Measurements from ENCODE around the gene KCNA5. TPM values are rescaled to one million over a fixed set of nuclear protein-coding genes. Genes with fewer than 3 reads are reported as not detected.

The KCNA5 gene
- total RNA-seq, 1 experiment from 2014 or later, result not detected

DNA sequence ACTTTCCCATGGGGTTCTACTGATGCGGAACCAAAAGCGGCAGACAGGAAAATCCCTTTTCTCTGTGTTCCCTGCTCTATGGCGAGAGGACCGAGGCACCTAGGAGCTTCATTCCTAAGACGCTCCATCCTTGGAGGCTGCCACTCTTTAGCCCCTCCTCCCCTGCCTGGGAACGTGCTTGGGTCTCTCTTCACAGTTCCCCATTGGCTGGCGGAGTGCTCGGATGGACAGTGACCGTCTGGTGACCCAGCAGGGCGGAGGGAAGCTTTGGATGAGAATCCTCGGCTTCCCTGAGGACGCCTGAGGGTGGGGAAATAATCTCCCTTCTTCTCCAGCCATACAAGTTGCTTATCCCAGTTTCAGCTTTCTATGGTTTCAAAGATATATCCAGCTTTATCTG lies 37.3 kb downstream of the KCNA5 start:
- H3K4me2 ChIP-seq (ENCODE audit: low read length), result no peak overlapping the region
- no peak overlapping the region for H3K4me3 ChIP-seq (replicated peaks in 1 of 2; ENCODE audit: low read depth in 1 of 2, low read length in 2 of 2)
- ChIA-PET CTCF (no interaction called here), RAD21 (ENCODE audit: low non-redundant PET in 1 of 2, low total read pairs in 2 of 2, uncharacterized antibody in 2 of 2, unreplicated experiment in 2 of 2) (no interaction called here), POLR2A (no interaction called here)
- no peak overlapping the region for H3K27ac ChIP-seq (ENCODE audit: low read depth, low read length)
- TF ChIP-seq TCF7L2 (IDR thresholded peaks at IDR 0.05; ENCODE audit: borderline replicate concordance, extremely low read depth, insufficient read depth, insufficient read length), result no peak
- no peaks in the 10 kb centered on the region for H3K79me2 ChIP-seq (ENCODE audit: insufficient read depth, low read length)
- peaks cover 61% of the 10 kb centered on the region for H3K27me3 ChIP-seq (ENCODE audit: insufficient read depth, low read length)
- H4K20me1 ChIP-seq (ENCODE audit: insufficient read depth), result no peaks in the 10 kb centered on the region
- peaks cover 0 to 4% of the 10 kb centered on the region in 2 experiments; a peak in 1 of 4 replicates for H3K4me1 ChIP-seq (ENCODE audit: control insufficient read depth in 1 of 2, insufficient read depth in 2 of 2, low read length in 2 of 2)
- H3K9me2 ChIP-seq (ENCODE audit: insufficient read depth), result no peaks in the 10 kb centered on the region
- no peak overlapping the region for H3K9ac ChIP-seq (ENCODE audit: low read length)
- ATAC-seq, result no peak
- no peaks in the 10 kb centered on the region for H3K36me3 ChIP-seq (ENCODE audit: control insufficient read depth in 1 of 2, insufficient read depth in 2 of 2, low read length in 2 of 2)
- intact Hi-C loops (cut with micrococcal nuclease), result no loop called here
- H2AFZ ChIP-seq (ENCODE audit: low read depth, low read length, poor library complexity, severe bottlenecking), result no peak overlapping the region
- H3K9me3 ChIP-seq (ENCODE audit: control insufficient read depth in 1 of 2, insufficient read depth in 1 of 2, low read depth in 1 of 2, low read length in 2 of 2), result no peaks in the 10 kb centered on the region
- no peak for DNase-seq (ENCODE audit: low read depth, low spot score)
- BruUV-seq (replicated peaks), result no TSS peak

DNA sequence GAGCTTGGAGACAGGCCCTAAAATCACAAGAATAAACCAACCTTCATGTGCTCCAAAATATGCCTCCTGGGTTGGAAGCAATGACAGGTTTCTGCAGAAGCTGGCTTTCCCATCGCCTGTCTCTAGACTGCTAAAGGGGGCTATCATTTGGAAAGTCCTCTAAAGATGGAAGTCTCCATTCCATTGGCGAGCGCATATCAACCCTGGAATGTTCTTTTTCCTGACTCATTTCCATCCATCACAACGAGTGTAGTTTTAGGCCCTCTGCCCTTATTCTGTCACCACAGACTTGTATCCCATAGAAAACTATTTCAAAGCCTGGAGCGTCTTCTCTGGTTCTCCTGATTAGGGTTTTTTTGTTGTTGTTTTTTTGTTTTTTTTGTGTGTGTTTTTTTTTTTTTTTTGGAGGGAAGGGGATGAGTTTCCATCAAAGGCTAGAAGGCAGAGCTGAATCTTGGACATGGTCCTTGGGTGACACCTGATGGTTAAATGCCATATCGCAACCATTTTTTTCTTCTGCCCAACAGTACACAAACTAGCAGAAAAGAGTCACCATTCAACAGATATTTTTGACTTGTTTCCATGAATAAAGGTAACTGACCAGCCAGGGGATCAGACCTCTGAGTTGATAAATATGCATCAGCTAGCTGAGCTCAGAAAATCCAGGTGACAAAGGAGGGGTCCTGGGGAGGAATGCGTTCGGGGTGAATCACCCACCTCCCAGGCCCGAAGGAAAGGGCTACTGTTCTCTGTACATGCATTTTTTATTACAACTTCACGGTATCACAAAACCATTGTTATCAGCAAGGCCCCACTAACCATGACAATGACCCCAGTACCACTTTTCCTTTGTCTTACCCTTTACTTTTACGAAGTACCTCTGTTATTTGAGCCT lies 40.5 kb downstream of the KCNA5 start:
- ATAC-seq (no peak), DNase-seq (ENCODE audit: low read depth, low spot score) (peak; percentile 28)
- intact Hi-C loops (cut with micrococcal nuclease), result loop anchor here (1.0 to 2.0 kb wide), 2 partner anchors 62 to 229 kb away; no protein-coding TSS in a partner anchor
- BruUV-seq (replicated peaks), result no TSS peak
- no peak overlapping the region for H3K9ac ChIP-seq (ENCODE audit: low read length)
- H2AFZ ChIP-seq (ENCODE audit: low read depth, low read length, poor library complexity, severe bottlenecking), result no peak overlapping the region
- H3K79me2 ChIP-seq (ENCODE audit: insufficient read depth, low read length), result no peaks in the 10 kb centered on the region
- H3K9me2 ChIP-seq (ENCODE audit: insufficient read depth), result no peaks in the 10 kb centered on the region
- no peaks in the 10 kb centered on the region for H4K20me1 ChIP-seq (ENCODE audit: insufficient read depth)
- H3K4me2 ChIP-seq (ENCODE audit: low read length), result no peak overlapping the region
- H3K9me3 ChIP-seq (ENCODE audit: control insufficient read depth in 1 of 2, insufficient read depth in 1 of 2, low read depth in 1 of 2, low read length in 2 of 2), result no peaks in the 10 kb centered on the region
- H3K27ac ChIP-seq (ENCODE audit: low read depth, low read length), result no peak overlapping the region
- H3K4me3 ChIP-seq (replicated peaks in 1 of 2; ENCODE audit: low read depth in 1 of 2, low read length in 2 of 2), result no peak overlapping the region
- peaks cover 0 to 9% of the 10 kb centered on the region in 2 experiments; a peak in 1 of 4 replicates for H3K4me1 ChIP-seq (ENCODE audit: control insufficient read depth in 1 of 2, insufficient read depth in 2 of 2, low read length in 2 of 2)
- ChIA-PET CTCF (interaction anchor here (0.5 to 3.4 kb wide), 5 partner anchors 62 to 235 kb away, joined by 3 to 13 read pairs (median 10); no protein-coding TSS in a partner anchor), RAD21 (ENCODE audit: low non-redundant PET in 1 of 2, low total read pairs in 2 of 2, uncharacterized antibody in 2 of 2, unreplicated experiment in 2 of 2) (no interaction called here), POLR2A (no interaction called here)
- H3K36me3 ChIP-seq (ENCODE audit: control insufficient read depth in 1 of 2, insufficient read depth in 2 of 2, low read length in 2 of 2), result no peaks in the 10 kb centered on the region
- H3K27me3 ChIP-seq (ENCODE audit: insufficient read depth, low read length), result peaks cover 42% of the 10 kb centered on the region; the same call in 1 of the 2 replicates
- peak; percentile 62 for TF ChIP-seq RAD21 (IDR thresholded peaks at IDR 0.05; ENCODE audit: low read depth)
- TF ChIP-seq, protein P1, sequence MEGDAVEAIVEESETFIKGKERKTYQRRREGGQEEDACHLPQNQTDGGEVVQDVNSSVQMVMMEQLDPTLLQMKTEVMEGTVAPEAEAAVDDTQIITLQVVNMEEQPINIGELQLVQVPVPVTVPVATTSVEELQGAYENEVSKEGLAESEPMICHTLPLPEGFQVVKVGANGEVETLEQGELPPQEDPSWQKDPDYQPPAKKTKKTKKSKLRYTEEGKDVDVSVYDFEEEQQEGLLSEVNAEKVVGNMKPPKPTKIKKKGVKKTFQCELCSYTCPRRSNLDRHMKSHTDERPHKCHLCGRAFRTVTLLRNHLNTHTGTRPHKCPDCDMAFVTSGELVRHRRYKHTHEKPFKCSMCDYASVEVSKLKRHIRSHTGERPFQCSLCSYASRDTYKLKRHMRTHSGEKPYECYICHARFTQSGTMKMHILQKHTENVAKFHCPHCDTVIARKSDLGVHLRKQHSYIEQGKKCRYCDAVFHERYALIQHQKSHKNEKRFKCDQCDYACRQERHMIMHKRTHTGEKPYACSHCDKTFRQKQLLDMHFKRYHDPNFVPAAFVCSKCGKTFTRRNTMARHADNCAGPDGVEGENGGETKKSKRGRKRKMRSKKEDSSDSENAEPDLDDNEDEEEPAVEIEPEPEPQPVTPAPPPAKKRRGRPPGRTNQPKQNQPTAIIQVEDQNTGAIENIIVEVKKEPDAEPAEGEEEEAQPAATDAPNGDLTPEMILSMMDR (IDR thresholded peaks at IDR 0.05 in 2 of 3, conservative IDR thresholded peaks at IDR 0.05 in 1 of 3; ENCODE audit: borderline replicate concordance in 1 of 3, insufficient read depth in 1 of 3, low read depth in 2 of 3, low read length in 2 of 3), result peak; percentile 48 to 74 (median 63); a peak in 5 of 6 replicates
- TF ChIP-seq EZH2phosphoT487 (IDR thresholded peaks at IDR 0.05; ENCODE audit: borderline replicate concordance), result no peak
- no peak for TF ChIP-seq EZH2 (IDR thresholded peaks at IDR 0.05)

Data from HCT116 (cell line).